HL-60 (cell line): ENCODE measurements around the gene PNN.

Experiments
- DNase-seq, 2 experiments: peaks; one replicate each; pipeline ENCODE4 v3.0.0-alpha.2; 2010 to 2020; ENCODE audit warnings: low read depth in 1 of 2, low spot score in 1 of 2
- H3K27ac ChIP-seq: fragments of 250-450 bp; sonication (Bioruptor Pico); replicated peaks from 2 replicates; pipeline ENCODE4 v1.5.1; 2020; ENCODE audit warnings: mild to moderate bottlenecking, moderate library complexity
- H3K27me3 ChIP-seq: fragments of 250-450 bp; sonication (Bioruptor Pico); 2 replicates; pipeline ENCODE4 v1.5.1; 2021; ENCODE audit warnings: mild to moderate bottlenecking, moderate library complexity; ENCODE audit not compliant: insufficient read depth, poor library complexity, severe bottlenecking
- H3K4me3 ChIP-seq: replicated peaks from 2 replicates; pipeline ENCODE4 v1.5.1; 2011; ENCODE audit warnings: mild to moderate bottlenecking, control low read depth, low read length; ENCODE audit not compliant: insufficient read depth
- CTCF ChIP-seq: IDR thresholded peaks from one replicate; pipeline ENCODE4 v1.5.1; 2011; ENCODE audit warnings: low read length, control low read depth, inconsistent platforms; ENCODE audit not compliant: insufficient read depth
- GABPA ChIP-seq: IDR thresholded peaks from 2 replicates; pipeline ENCODE4 v1.6.1; 2012; ENCODE audit warnings: low read depth
- POLR2AphosphoS5 ChIP-seq: IDR thresholded peaks from 2 replicates; pipeline ENCODE4 v1.6.1; 2012; ENCODE audit warnings: low read depth
- REST ChIP-seq: IDR thresholded peaks from 2 replicates; pipeline ENCODE4 v1.6.1; 2012; ENCODE audit warnings: low read depth; ENCODE audit not compliant: insufficient replicate concordance
- SPI1 ChIP-seq: IDR thresholded peaks from 2 replicates; pipeline ENCODE4 v1.6.1; 2012; ENCODE audit warnings: low read depth, mild to moderate bottlenecking, borderline replicate concordance

PNN gene

GRCh38 chr14:39176263-39177167 is 1.5 kb downstream of the PNN start:
- Histone ChIP-seq H3K27me3 (no peaks in the 10 kb centered on the region), H3K27ac (peak overlapping the region; percentile 94), H3K4me3 (peak overlapping the region; percentile 92)
- no peak for TF ChIP-seq CTCF
- no peak for TF ChIP-seq SPI1
- no peak for TF ChIP-seq REST
- TF ChIP-seq GABPA, result no peak
- TF ChIP-seq POLR2AphosphoS5, result no peak
- no peak for DNase-seq

GRCh38 chr14:39177168-39177545 is 2.1 kb downstream of the PNN start:
- DNase-seq, result no peak
- Histone ChIP-seq H3K4me3 (no peak overlapping the region), H3K27me3 (no peaks in the 10 kb centered on the region), H3K27ac (no peak overlapping the region)
- no peak for TF ChIP-seq GABPA
- TF ChIP-seq POLR2AphosphoS5, result no peak
- TF ChIP-seq CTCF, result no peak
- TF ChIP-seq REST, result no peak
- no peak for TF ChIP-seq SPI1

- H3K27ac ChIP-seq, result no peak overlapping the region
- no peak for DNase-seq
- no peaks in the 10 kb centered on the region for H3K27me3 ChIP-seq
- H3K4me3 ChIP-seq, result no peak overlapping the region
- TF ChIP-seq POLR2AphosphoS5 (no peak), GABPA (no peak), SPI1 (no peak), REST (no peak), CTCF (no peak)
Observed at GRCh38 chr14:39179042-39179441, 4.0 kb downstream of the PNN start.
